ENCODE data around the gene GRAPL.
"Not testable (repeated sequence)": the region's sequence is repeated elsewhere in the genome, so short reads cannot be mapped to it uniquely, and the experiment has no call there.

GRCh38 chr17:19150678-19151615 lies 23.6 kb downstream of the GRAPL start:
- TF ChIP-seq, protein P1, sequence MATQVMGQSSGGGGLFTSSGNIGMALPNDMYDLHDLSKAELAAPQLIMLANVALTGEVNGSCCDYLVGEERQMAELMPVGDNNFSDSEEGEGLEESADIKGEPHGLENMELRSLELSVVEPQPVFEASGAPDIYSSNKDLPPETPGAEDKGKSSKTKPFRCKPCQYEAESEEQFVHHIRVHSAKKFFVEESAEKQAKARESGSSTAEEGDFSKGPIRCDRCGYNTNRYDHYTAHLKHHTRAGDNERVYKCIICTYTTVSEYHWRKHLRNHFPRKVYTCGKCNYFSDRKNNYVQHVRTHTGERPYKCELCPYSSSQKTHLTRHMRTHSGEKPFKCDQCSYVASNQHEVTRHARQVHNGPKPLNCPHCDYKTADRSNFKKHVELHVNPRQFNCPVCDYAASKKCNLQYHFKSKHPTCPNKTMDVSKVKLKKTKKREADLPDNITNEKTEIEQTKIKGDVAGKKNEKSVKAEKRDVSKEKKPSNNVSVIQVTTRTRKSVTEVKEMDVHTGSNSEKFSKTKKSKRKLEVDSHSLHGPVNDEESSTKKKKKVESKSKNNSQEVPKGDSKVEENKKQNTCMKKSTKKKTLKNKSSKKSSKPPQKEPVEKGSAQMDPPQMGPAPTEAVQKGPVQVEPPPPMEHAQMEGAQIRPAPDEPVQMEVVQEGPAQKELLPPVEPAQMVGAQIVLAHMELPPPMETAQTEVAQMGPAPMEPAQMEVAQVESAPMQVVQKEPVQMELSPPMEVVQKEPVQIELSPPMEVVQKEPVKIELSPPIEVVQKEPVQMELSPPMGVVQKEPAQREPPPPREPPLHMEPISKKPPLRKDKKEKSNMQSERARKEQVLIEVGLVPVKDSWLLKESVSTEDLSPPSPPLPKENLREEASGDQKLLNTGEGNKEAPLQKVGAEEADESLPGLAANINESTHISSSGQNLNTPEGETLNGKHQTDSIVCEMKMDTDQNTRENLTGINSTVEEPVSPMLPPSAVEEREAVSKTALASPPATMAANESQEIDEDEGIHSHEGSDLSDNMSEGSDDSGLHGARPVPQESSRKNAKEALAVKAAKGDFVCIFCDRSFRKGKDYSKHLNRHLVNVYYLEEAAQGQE (IDR thresholded peaks at IDR 0.05; ENCODE audit: insufficient replicate concordance, low read depth) = not testable (repeated sequence)
- TF ChIP-seq, protein P2, sequence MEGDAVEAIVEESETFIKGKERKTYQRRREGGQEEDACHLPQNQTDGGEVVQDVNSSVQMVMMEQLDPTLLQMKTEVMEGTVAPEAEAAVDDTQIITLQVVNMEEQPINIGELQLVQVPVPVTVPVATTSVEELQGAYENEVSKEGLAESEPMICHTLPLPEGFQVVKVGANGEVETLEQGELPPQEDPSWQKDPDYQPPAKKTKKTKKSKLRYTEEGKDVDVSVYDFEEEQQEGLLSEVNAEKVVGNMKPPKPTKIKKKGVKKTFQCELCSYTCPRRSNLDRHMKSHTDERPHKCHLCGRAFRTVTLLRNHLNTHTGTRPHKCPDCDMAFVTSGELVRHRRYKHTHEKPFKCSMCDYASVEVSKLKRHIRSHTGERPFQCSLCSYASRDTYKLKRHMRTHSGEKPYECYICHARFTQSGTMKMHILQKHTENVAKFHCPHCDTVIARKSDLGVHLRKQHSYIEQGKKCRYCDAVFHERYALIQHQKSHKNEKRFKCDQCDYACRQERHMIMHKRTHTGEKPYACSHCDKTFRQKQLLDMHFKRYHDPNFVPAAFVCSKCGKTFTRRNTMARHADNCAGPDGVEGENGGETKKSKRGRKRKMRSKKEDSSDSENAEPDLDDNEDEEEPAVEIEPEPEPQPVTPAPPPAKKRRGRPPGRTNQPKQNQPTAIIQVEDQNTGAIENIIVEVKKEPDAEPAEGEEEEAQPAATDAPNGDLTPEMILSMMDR (IDR thresholded peaks at IDR 0.05; ENCODE audit: insufficient read depth, low read length) = not testable (repeated sequence)
- not testable (repeated sequence) for TF ChIP-seq POLR2AphosphoS5 (IDR thresholded peaks at IDR 0.05; ENCODE audit: low read depth); SPI1 (IDR thresholded peaks at IDR 0.05; ENCODE audit: borderline replicate concordance, low read depth); GABPA (IDR thresholded peaks at IDR 0.05; ENCODE audit: low read depth)
